GM23248 (cell line): ENCODE measurements around the gene CHEK1. TPM values are rescaled to one million over a fixed set of nuclear protein-coding genes. Genes with fewer than 3 reads are reported as not detected.
A peak's percentile ranks its signal among the peaks of the same experiment; 100 is the strongest.

ENCODE experiments used
- DNase-seq: peaks from one replicate; pipeline ENCODE4 v3.0.0-alpha.2; 2015
- H2AFZ ChIP-seq: fragments of 200-600 bp; sonication (generic); 2 replicates; pipeline ENCODE4 v1.6.1; 2016; ENCODE audit warnings: antibody characterized with exemption
- H3F3A ChIP-seq: fragments of 200-600 bp; sonication (generic); 2 replicates; pipeline ENCODE4 v1.6.1; 2016; ENCODE audit warnings: mild to moderate bottlenecking, antibody characterized with exemption, mixed run types; ENCODE audit not compliant: insufficient read depth
- H3K27ac ChIP-seq: fragments of 200-600 bp; sonication (generic); 2 replicates; pipeline ENCODE4 v1.5.1; 2016; ENCODE audit warnings: mild to moderate bottlenecking
- H3K27me3 ChIP-seq: fragments of 200-600 bp; sonication (generic); replicated peaks from 2 replicates; pipeline ENCODE4 v1.6.1; 2016; ENCODE audit warnings: mild to moderate bottlenecking; ENCODE audit not compliant: insufficient read depth
- H3K36me3 ChIP-seq: fragments of 200-600 bp; sonication (generic); 2 replicates; pipeline ENCODE4 v1.6.1; 2016; ENCODE audit warnings: low read depth, mild to moderate bottlenecking
- H3K4me1 ChIP-seq: fragments of 200-600 bp; sonication (generic); 2 replicates; pipeline ENCODE4 v1.6.1; 2016; ENCODE audit warnings: mild to moderate bottlenecking; ENCODE audit not compliant: insufficient read depth
- H3K4me2 ChIP-seq: fragments of 200-600 bp; sonication (generic); one replicate; pipeline ENCODE4 v1.6.1; 2016; ENCODE audit warnings: mild to moderate bottlenecking; ENCODE audit not compliant: unreplicated experiment
- H3K4me3 ChIP-seq: fragments of 200-600 bp; sonication (generic); 2 replicates; pipeline ENCODE4 v1.5.1; 2016; ENCODE audit warnings: mild to moderate bottlenecking
- H3K79me2 ChIP-seq: fragments of 200-600 bp; sonication (generic); 2 replicates; pipeline ENCODE4 v1.6.1; 2016; ENCODE audit warnings: mild to moderate bottlenecking; ENCODE audit not compliant: insufficient read depth
- H3K9ac ChIP-seq: fragments of 200-600 bp; sonication (generic); 2 replicates; pipeline ENCODE4 v1.6.1; 2016; ENCODE audit warnings: mild to moderate bottlenecking
- H3K9me2 ChIP-seq: fragments of 200-600 bp; sonication (generic); 2 replicates; pipeline ENCODE4 v1.6.1; 2016; ENCODE audit warnings: mixed run types, mild to moderate bottlenecking, moderate library complexity; ENCODE audit not compliant: insufficient read depth
- H3K9me3 ChIP-seq: fragments of 200-600 bp; sonication (generic); one replicate; pipeline ENCODE4 v1.6.1; 2017; ENCODE audit warnings: low read depth
- H4K20me1 ChIP-seq: fragments of 200-600 bp; sonication (generic); 2 replicates; pipeline ENCODE4 v1.6.0; 2016; ENCODE audit not compliant: insufficient read depth
- EZH2 ChIP-seq: fragments of 200-600 bp; sonication (generic); IDR thresholded peaks from 2 replicates; pipeline ENCODE4 v1.6.1; 2018; ENCODE audit warnings: antibody characterized with exemption, mild to moderate bottlenecking; ENCODE audit not compliant: insufficient read depth, poor library complexity, severe bottlenecking
- EZH2phosphoT487 ChIP-seq: fragments of 200-600 bp; sonication (generic); IDR thresholded peaks from 2 replicates; pipeline ENCODE4 v1.6.1; 2018; ENCODE audit warnings: antibody characterized with exemption, moderate library complexity, mild to moderate bottlenecking, low read depth; ENCODE audit not compliant: insufficient read depth
- WGBS, 2 experiments: methylation state at CpG; one replicate each; pipeline ENCODE4 v1.1.6; 2015 to 2017; ENCODE audit warnings: low lambda C conversion rate in 2 of 2, low coverage in 1 of 2; ENCODE audit errors: missing lambda C conversion rate in 2 of 2; 5-methylcytosine and 5-hydroxymethylcytosine counted together
- in situ Hi-C: fragments of 300-500 bp; cut with MboI; formaldehyde crosslinking; loops from 2 replicates; pipeline ENCODE4 v1.15.0; 2020
- polyA plus RNA-seq: library from polyadenylated mRNA; unstranded; fragments of >200 nt; fragmentation: Nextera tagmentation; extraction: Ambion mirVana; gene quantifications from 2 replicates; pipeline ENCODE4 v1.2.1, GENCODE V29; 2016
- total RNA-seq: library from RNA; depleted of rRNA; stranded (reverse); fragments of >200 nt; shearing (Covaris generic); gene quantifications from 2 replicates; pipeline ENCODE4 v1.2.3, GENCODE V29; 2014

CHEK1 gene
- total and polyA plus RNA-seq, 2 experiments from 2014 or later = 15.1 to 16.8 TPM

DNA sequence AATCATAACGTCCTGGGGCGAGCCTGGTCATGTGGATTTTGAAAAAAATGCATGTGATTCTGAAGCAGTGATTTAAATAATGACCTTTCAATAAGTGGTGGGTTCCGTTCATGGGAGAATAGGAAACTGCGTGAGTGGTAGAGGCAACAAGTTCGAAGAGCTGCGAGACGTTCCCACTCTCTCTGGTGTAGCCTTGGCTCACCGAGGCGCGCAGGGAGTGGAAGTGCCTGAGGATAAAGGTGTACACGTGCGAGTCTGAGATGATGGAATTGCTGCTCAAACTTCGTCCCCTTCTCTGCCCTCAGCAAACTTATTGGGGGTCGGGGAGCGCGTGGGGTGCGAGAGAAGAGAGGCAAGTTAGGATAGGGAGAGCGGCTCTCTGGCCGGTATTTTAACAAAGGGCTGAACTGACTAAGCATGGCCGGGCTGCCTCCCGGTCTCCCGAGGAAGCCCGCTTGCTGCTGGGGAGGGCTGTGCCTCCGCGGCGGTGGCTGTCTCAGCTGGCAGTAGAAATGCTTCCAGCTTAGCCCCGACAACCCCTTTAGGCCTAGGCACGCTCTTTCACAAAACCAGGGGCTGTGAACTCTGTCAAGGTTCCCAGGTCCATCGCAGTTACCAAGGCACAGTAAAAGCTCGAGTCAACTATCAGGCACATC lies 33.2 kb upstream of the CHEK1 start:
- H3K79me2 ChIP-seq = peaks cover 52% of the 10 kb centered on the region
- no peaks in the 10 kb centered on the region for H4K20me1 ChIP-seq
- no peaks in the 10 kb centered on the region for H3K27me3 ChIP-seq
- no peaks in the 10 kb centered on the region for H3K9me2 ChIP-seq
- H3K9ac ChIP-seq = peak overlapping the region; percentile 96
- H3K4me2 ChIP-seq = peak overlapping the region; percentile 88
- DNase-seq = peak; percentile 75
- H3K4me3 ChIP-seq = peak overlapping the region; percentile 86
- peaks cover 19% of the 10 kb centered on the region for H3F3A ChIP-seq
- H3K4me1 ChIP-seq = peaks cover 15% of the 10 kb centered on the region
- peak overlapping the region; percentile 93 for H2AFZ ChIP-seq
- TF ChIP-seq EZH2 (no peak), EZH2phosphoT487 (no peak)
- peak overlapping the region; percentile 98 for H3K27ac ChIP-seq
- in situ Hi-C loops = no loop called here
- no peaks in the 10 kb centered on the region for H3K9me3 ChIP-seq
- 3 to 4% methylated on average over 30 of the region's 30 CpGs for WGBS, 2 experiments
- H3K36me3 ChIP-seq = 0 out of 2 replicates have a peak, but pooled peaks cover 4% of the 10 kb centered on the region

DNA sequence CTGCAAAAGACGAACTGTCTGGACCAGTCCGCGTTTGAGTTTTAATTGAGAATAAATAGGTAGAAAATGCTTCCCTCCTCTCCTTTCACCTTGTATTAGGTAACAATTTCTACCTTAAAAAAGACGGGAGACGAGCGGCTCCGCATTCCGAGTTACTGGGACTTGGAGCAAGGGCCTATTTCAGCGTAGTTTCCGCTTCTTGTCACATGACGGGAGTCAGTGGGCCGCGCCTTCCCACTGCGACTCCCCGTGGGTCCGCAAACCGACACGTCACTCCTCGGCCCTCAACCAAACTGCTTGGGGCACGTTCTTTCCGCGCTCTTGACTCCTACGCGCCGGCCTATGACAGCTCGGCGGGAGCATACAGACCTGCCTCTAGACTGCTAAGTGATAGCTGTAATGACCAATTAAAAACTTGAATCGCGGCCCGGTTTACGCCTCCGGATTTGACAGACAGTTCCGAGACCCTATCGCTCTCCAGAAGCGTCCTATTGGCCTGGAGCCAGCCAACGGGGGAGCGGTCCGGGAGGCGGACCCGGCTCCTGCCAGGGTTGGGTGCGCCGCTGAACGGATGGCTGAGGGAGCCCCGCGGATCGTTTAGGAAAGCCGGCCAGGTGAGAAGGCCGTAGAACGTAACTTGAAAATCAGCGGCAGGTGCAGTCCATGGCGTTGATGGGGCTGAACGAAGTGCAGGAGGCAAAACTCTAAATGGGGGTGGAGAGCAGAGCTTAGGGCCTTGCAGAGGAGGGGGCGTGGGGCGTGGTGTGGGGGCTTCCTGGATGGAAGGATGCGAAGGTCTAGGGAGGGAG lies 32.5 kb upstream of the CHEK1 start, which contains the start of gene STT3A:
STT3A (plus strand) TSS at position 548 of the 809 bp plus-strand sequence. CDS start 3,064 bp downstream, outside the sequence.
- Histone ChIP-seq H2AFZ (peak within 1 kb of the TSS; percentile 93), H3F3A (peaks cover 19% of the 10 kb centered on the region), H3K9me3 (no peaks in the 10 kb centered on the region), H4K20me1 (no peaks in the 10 kb centered on the region), H3K9me2 (no peaks in the 10 kb centered on the region), H3K36me3 (peaks cover 10% of the 10 kb centered on the region), H3K4me2 (peak within 1 kb of the TSS; percentile 96), H3K4me1 (peaks cover 15% of the 10 kb centered on the region), H3K79me2 (peaks cover 60% of the 10 kb centered on the region), H3K27me3 (no peaks in the 10 kb centered on the region), H3K4me3 (peak within 1 kb of the TSS; percentile 89), H3K9ac (peak within 1 kb of the TSS; percentile 96), H3K27ac (peak within 1 kb of the TSS; percentile 98)
- 1 to 2% methylated on average over 49 to 55 of the region's 55 CpGs for WGBS, 2 experiments
- in situ Hi-C loops = no loop called here
- peak; percentile 100 for DNase-seq
- TF ChIP-seq EZH2phosphoT487 (no peak), EZH2 (no peak)

DNA sequence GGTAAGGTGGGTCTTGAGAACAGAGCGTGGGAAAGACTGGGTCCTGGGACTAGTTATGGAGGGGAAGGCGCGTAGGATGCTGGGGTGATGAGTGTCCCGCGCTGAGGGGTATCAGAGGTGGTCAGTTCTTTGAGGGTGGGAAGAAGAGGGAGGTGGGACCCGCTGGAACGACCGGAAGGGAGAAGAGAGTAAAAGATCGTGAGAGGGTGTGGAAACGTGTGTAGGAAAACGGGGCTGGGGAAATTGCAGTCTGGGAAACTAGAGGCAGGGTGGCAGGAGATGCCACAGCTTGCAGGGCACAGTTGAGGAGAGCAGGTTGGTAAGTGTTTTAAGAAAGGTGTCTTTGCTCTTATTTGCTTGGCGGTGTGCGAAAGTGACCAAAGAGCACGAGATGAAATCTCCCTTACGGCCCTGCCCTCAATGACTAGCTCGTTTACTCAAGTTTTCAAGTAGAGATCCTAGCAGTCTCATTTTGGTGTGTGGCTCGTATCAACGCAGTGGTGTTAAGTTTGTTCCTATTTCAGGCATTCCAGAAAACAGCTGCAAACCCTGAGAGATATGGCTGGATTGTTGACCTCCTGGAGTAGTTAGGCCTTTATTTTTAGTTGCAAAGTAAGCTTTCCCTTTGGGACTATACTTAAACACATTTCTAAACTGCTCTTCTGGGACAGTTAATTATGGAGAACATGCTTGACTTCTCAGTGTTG lies 31.7 kb upstream of the CHEK1 start:
- peaks cover 67% of the 10 kb centered on the region for H3K79me2 ChIP-seq
- H3F3A ChIP-seq = peaks cover 25% of the 10 kb centered on the region
- H3K9me3 ChIP-seq = no peaks in the 10 kb centered on the region
- peaks cover 17% of the 10 kb centered on the region for H3K36me3 ChIP-seq
- WGBS, 2 experiments = 0 to 2% methylated on average over 15 to 18 of the region's 18 CpGs
- in situ Hi-C loops = no loop called here
- peak overlapping the region; percentile 88 for H3K27ac ChIP-seq
- H3K9ac ChIP-seq = peak overlapping the region; percentile 95
- peaks cover 15% of the 10 kb centered on the region for H3K4me1 ChIP-seq
- peak overlapping the region; percentile 89 for H3K4me3 ChIP-seq
- H3K9me2 ChIP-seq = no peaks in the 10 kb centered on the region
- no peak for TF ChIP-seq EZH2
- no peak for TF ChIP-seq EZH2phosphoT487
- H4K20me1 ChIP-seq = no peaks in the 10 kb centered on the region
- DNase-seq = peak; percentile 70
- H3K4me2 ChIP-seq = peak overlapping the region; percentile 96
- H2AFZ ChIP-seq = peak overlapping the region; percentile 81
- no peaks in the 10 kb centered on the region for H3K27me3 ChIP-seq

DNA sequence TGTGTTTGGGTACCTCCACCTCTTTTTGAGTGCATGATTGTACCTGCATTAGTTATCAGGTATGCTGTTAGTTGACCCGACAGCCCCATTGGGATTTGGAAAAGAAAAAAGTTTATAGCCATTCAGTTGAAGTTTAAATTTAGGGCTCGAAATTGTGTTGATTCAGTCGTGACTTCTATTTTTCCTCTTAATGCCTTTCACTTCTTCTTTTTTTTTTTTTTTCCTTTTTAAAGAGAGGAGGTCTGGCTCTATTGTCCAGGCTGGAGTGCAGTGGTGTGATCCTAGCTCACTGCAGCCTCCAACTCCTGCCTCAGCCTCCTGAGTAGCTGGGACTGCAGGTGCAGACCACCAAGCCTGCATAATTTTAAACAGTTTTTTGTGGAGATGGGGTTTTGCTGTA lies 30.0 kb upstream of the CHEK1 start:
- 87 to 90% methylated on average over 3 of the region's 3 CpGs for WGBS, 2 experiments
- H3K4me2 ChIP-seq = no peak overlapping the region

More for the DNA sequence above, 30.0 kb upstream of the CHEK1 start:
- peaks cover 15% of the 10 kb centered on the region for H3K4me1 ChIP-seq
- H3K9me2 ChIP-seq = no peaks in the 10 kb centered on the region
- no peak overlapping the region for H2AFZ ChIP-seq
- H3K9me3 ChIP-seq = no peaks in the 10 kb centered on the region
- in situ Hi-C loops = no loop called here
- peaks cover 21% of the 10 kb centered on the region for H3F3A ChIP-seq
- H3K79me2 ChIP-seq = peaks cover 79% of the 10 kb centered on the region
- no peak overlapping the region for H3K9ac ChIP-seq
- H4K20me1 ChIP-seq = no peaks in the 10 kb centered on the region
- no peak for DNase-seq
- no peak overlapping the region for H3K27ac ChIP-seq
- no peak overlapping the region for H3K4me3 ChIP-seq
- TF ChIP-seq EZH2 (no peak), EZH2phosphoT487 (no peak)
- H3K36me3 ChIP-seq = peaks cover 29% of the 10 kb centered on the region
- H3K27me3 ChIP-seq = no peaks in the 10 kb centered on the region
